ENCODE data around the gene C5AR2.
"Not testable (repeated sequence)": the region's sequence is repeated elsewhere in the genome, so short reads cannot be mapped to it uniquely, and the experiment has no call there.

C5AR2 gene

DNA sequence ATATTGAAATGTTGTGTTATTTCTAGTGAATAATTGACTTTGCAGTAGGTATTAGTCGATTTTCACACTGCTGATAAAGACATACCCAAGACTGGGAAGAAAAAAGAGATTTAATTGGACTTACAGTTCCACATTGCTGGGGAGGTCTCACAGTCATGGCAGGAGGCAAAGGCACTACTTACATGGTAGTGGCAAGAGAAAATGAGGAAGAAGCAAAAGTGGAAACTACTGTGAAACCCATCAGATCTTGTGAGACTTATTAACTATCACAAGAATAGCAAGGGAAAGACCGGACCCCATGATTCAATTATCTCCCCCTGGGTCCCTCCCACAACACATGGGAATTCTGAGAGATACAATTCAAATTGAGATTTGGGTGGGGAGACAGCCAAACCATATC, 9.9 kb upstream of the C5AR2 start:
- in situ Hi-C loops (cut with MboI; ENCODE audit: low sequenced_read_pairs), result no loop called here

- in situ Hi-C loops (cut with MboI; ENCODE audit: low sequenced_read_pairs), result no loop called here
These were observed 8.6 kb upstream of the C5AR2 start for GRCh38 chr19:47323409-47323808.

DNA sequence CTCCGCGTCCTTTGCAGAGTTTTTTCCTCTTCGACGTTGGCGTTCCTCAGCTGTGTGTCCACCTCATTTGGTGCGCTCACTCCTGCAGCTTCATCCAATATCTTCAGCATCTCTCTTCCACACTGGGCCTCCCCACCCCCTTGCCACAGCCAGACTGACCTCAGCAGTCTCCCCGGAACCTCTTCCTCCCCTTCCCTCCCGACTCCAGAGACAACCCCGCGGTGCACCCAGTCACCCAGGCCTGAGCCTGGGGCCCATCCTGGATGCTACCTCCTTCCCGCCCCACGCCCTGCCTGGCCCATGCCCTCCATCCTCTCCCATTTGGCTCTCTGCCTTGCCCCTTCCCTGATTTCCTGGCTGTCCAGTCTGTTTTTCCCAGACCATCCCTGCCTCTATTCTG, 8.1 kb upstream of the C5AR2 start:
- in situ Hi-C loops (cut with MboI; ENCODE audit: low sequenced_read_pairs), result no loop called here

DNA sequence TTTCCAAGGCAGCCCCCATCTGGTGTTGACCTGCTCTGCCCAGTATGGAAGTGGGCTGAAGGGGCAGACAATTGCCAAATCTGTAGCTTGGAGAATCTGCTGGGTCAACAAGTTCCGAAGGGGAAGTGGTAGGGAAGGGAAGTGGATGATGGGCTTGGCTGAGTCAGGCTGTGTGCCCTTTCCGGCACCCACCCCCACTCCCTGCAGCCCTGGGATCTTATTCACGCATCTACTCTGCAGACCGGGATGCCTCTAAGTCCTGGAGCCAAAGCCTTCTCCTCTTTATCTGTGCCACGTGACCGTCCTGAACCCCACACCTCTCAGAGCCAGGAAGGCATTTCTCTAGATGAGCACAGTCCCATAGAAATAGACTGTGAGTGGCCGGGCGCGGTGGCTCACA, 7.5 kb upstream of the C5AR2 start:
- in situ Hi-C loops (cut with MboI; ENCODE audit: low sequenced_read_pairs), result no loop called here

GRCh38 chr19:47330466-47330869, 1.5 kb upstream of the C5AR2 start:
- in situ Hi-C loops (cut with MboI; ENCODE audit: low sequenced_read_pairs), result no loop called here

DNA sequence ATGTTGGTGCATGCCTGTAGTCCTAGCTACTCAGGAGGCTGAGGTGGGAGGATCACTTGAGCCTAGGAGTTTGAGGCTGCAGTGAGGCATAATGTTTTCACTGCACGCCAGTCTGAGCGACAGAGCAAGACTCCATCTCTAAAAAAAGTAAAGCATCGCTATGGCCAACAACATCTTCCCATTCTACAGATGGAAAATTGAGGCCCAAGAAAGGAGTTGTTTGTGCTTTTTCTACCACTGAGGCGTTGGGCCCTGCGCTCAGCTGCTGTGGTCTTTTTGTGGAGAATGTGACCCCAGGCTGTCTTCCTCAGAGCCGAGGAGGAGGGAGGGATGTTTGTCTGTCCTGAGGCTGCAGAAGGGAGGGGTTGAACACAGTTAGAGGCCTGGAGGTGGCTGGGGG, 485 bp upstream of the C5AR2 start:
- in situ Hi-C loops (cut with MboI; ENCODE audit: low sequenced_read_pairs), result no loop called here

DNA sequence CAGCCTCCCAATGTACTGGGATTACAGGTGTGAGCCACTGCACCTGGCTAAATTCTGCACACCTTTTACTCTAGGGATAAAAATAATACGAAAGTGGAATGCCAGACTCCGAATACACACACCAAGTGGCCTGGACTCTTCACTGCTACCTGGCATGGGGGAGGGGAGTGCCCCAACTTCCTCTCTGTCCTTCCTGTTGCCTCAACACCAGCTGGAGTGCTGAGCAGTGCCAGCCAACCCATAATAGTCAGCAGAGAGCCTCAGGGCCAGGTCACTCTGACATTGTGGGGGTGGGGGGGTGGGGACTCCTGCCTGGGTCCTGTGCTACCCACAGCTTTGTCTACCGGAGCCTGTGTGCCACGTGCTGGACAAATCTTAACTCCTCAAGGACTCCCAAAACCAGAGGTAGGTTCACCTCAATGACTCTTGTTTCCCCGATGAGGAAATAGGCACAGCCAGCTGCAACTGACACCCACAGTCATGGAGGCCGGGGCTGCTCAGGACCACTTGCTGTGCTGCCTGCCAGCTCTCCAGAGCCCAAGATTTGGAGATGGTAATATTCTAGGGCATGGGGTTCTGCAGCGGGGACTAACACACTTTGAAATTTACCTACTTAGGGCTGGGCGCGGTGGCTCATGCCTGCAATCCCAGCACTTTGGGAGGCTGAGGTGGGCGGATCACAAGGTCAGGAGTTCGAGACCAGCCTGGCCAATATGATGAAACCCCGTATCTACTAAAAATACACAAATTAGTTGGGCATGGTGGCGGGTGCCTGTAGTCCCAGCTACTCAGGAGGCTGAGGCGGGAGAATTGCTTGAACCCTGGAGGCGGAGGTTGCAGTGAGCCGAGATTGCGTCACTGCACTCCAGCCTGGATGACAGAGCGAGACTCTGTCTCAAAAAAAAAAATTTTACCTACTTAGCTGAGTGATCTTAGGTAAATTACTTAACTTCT, 5.1 kb downstream of the C5AR2 start:
- in situ Hi-C loops (cut with MboI; ENCODE audit: low sequenced_read_pairs), result not testable (repeated sequence)

- in situ Hi-C loops (cut with MboI; ENCODE audit: low sequenced_read_pairs), result no loop called here
These were observed 7.4 kb downstream of the C5AR2 start for GRCh38 chr19:47339196-47339880.

DNA sequence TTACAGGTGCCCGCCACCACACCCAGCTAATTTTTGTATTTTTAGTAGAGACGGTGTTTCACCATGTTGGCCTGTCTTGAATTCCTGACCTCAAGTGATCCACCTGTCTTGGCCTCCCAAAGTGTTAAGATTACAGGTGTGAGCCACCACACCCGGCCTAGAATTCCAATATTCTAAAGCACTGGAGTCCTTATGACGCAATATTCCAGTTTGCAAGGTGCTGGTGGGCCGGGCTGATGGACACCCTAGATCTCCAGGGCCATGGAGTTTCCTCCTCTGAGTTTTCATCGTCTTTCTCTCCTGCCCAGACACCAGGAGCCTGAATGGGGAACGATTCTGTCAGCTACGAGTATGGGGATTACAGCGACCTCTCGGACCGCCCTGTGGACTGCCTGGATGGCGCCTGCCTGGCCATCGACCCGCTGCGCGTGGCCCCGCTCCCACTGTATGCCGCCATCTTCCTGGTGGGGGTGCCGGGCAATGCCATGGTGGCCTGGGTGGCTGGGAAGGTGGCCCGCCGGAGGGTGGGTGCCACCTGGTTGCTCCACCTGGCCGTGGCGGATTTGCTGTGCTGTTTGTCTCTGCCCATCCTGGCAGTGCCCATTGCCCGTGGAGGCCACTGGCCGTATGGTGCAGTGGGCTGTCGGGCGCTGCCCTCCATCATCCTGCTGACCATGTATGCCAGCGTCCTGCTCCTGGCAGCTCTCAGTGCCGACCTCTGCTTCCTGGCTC, 8.7 kb downstream of the C5AR2 start:
- in situ Hi-C loops (cut with MboI; ENCODE audit: low sequenced_read_pairs), result no loop called here

- in situ Hi-C loops (cut with MboI; ENCODE audit: low sequenced_read_pairs), result no loop called here
These were observed 9.8 kb downstream of the C5AR2 start for GRCh38 chr19:47341734-47342133.

- in situ Hi-C loops (cut with MboI; ENCODE audit: low sequenced_read_pairs), result no loop called here
These were observed 11.3 kb downstream of the C5AR2 start for GRCh38 chr19:47343194-47343802.

DNA sequence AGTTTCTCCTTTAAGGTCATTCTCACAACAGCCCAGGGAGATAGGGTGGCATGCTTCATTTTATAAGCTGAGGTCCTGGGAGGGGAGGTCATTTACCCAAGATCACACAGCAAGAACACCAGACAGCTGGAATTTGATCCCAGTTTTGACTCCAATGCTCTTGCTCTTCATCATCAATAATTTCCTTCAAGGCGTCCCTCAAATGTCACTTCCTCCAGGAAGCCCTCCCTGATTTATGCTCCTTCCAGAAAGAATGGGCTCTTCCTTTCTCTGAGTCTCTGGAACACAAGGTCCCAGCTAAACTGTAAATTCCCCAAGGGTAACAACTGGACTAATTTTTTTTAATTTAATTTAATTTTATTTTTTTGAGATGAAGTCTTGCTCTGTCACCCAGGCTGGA, 12.4 kb downstream of the C5AR2 start:
- in situ Hi-C loops (cut with MboI; ENCODE audit: low sequenced_read_pairs), result no loop called here

GRCh38 chr19:47346024-47346423, 14.0 kb downstream of the C5AR2 start:
- in situ Hi-C loops (cut with MboI; ENCODE audit: low sequenced_read_pairs), result not testable (repeated sequence)

GRCh38 chr19:47348819-47349795, 17.1 kb downstream of the C5AR2 start, which contains the start of gene DHX34:
Gene DHX34, plus strand, starts transcription at chr19:47349315. Its CDS starts 3,716 bp downstream, at chr19:47353031.
- in situ Hi-C loops (cut with MboI; ENCODE audit: low sequenced_read_pairs), result no loop called here

DNA sequence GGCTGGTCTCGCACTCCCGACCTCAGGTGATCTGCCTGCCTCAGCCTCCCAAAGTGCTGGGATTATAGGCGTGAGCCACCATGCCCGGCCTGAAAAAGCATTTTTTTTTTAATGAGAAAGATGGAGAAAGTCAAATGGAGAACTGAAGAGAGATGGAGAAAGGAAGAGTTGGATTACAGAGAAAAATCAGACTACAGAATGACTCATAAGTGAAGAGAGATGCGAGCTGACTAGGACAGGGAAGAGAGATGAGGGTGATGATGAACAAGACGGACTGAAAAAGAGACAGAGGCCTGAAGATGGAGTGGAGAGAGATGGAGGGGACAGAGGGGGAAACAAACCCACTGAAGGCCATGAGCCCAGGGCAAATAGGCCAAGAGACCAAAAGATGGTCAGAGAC, 18.7 kb downstream of the C5AR2 start:
- in situ Hi-C loops (cut with MboI; ENCODE audit: low sequenced_read_pairs), result no loop called here

DNA sequence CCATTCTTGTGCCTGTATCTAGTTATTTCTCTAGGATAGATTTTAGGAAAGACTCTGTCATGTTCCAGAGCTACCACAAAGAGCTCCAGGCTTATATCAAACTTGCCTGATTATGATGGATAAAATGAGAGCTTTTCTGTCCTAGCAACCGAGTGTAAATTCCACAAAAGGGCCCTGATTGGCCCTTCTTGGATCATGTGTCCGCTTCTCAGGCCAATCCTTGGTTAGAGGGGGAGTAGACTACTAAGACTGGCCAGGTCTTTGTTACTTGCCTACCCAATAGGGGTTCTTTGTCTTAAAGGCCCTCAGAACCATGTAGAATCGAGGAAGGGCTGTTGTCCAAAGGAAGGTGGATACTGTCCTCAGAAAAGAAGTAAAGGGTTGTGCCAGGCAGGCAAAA, 19.6 kb downstream of the C5AR2 start:
- in situ Hi-C loops (cut with MboI; ENCODE audit: low sequenced_read_pairs), result no loop called here

DNA sequence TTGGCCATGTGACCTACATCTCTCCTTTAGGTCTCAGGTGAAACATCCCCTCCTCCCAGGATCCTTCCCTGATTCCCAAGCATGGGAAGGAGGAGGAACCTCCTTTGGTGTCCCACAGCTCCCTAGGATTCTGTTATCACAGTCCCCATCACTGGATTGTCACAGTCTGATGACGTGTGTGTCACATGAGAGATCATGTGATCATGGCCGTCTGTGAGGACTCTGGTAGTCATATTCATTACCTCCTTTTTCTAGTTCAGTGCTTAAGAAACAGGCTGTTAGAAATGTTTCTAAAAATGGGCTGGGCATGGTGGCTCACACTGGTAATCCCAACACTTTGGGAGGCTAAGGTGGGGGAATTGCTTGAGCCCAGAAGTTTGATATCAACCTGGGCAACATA, 20.1 kb downstream of the C5AR2 start:
- in situ Hi-C loops (cut with MboI; ENCODE audit: low sequenced_read_pairs), result no loop called here

GRCh38 chr19:47353307-47353712, 21.3 kb downstream of the C5AR2 start:
- in situ Hi-C loops (cut with MboI; ENCODE audit: low sequenced_read_pairs), result no loop called here

DNA sequence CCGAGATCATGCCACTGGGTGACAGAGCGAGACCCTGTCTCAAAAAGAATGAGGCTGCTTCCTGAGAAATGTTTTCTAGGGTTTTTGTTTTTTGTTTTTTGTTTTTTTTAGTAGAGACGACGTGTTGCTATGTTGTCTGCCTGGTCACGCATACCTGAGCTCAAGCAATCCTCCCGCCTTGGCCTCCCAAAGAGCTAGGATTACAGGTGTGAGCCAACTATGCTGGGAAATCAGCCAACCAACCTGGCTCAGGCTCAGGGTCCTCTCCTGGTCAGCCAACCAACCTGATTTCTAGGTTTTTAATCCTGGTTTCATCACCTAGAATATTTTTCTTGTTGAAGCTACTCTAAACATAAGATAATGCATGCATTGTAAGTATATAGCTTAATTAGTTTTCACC, 24.9 kb downstream of the C5AR2 start:
- in situ Hi-C loops (cut with MboI; ENCODE audit: low sequenced_read_pairs), result no loop called here

All from HL-60/S4 treated with retinoic acid at 250 ng/mL for 4 days and 3 days (cell line).